GM23338 (cell line): ENCODE results near the gene IFI35. TPM values are rescaled to one million over a fixed set of nuclear protein-coding genes. Genes with fewer than 3 reads are reported as not detected.

Source experiments
- ATAC-seq: fragments of 200-7000 bp; cut with Tn5 transposase; 3 replicates; pipeline ENCODE4 v1.9.1; 2020
- DNase-seq: peaks from one replicate; pipeline ENCODE4 v3.0.0-alpha.2; 2015; ENCODE audit warnings: low spot score
- H2AFZ ChIP-seq: fragments of 200-600 bp; sonication (generic); 2 replicates; pipeline ENCODE4 v1.8.0; 2016; ENCODE audit warnings: antibody characterized with exemption, mild to moderate bottlenecking, moderate library complexity
- H3F3A ChIP-seq: fragments of 200-600 bp; sonication (generic); replicated peaks from 2 replicates; pipeline ENCODE4 v1.8.0; 2017; ENCODE audit warnings: antibody characterized with exemption, mixed run types, low read depth
- H3K27ac ChIP-seq: fragments of 200-600 bp; sonication (generic); 2 replicates; pipeline ENCODE4 v1.6.1; 2016; ENCODE audit warnings: low read depth
- H3K27me3 ChIP-seq: fragments of 200-600 bp; sonication (generic); 2 replicates; pipeline ENCODE4 v1.8.0; 2016; ENCODE audit warnings: mild to moderate bottlenecking, mixed run types, moderate library complexity; ENCODE audit not compliant: insufficient read depth
- H3K36me3 ChIP-seq: fragments of 200-600 bp; sonication (generic); 2 replicates; pipeline ENCODE4 v1.8.0; 2016; ENCODE audit warnings: mild to moderate bottlenecking; ENCODE audit not compliant: insufficient read depth
- H3K4me1 ChIP-seq: fragments of 200-600 bp; sonication (generic); 2 replicates; pipeline ENCODE4 v1.8.0; 2016; ENCODE audit warnings: mild to moderate bottlenecking, moderate library complexity; ENCODE audit not compliant: insufficient read depth
- H3K4me2 ChIP-seq: fragments of 200-600 bp; sonication (generic); 2 replicates; pipeline ENCODE4 v1.7.1; 2017; ENCODE audit warnings: mixed run types
- H3K4me3 ChIP-seq: fragments of 200-600 bp; sonication (generic); 2 replicates; pipeline ENCODE4 v1.6.1; 2016; ENCODE audit warnings: mixed run types
- H3K79me2 ChIP-seq: fragments of 200-600 bp; sonication (generic); replicated peaks from 2 replicates; pipeline ENCODE4 v1.8.0; 2017; ENCODE audit warnings: mild to moderate bottlenecking; ENCODE audit not compliant: insufficient read depth
- H3K9me2 ChIP-seq: fragments of 200-600 bp; sonication (generic); 2 replicates; pipeline ENCODE4 v1.8.0; 2017; ENCODE audit not compliant: insufficient read depth
- H4K20me1 ChIP-seq: fragments of 200-600 bp; sonication (generic); replicated peaks from 2 replicates; pipeline ENCODE4 v1.8.0; 2017; ENCODE audit warnings: mild to moderate bottlenecking; ENCODE audit not compliant: insufficient read depth
- H3K27ac Mint-ChIP-seq: 2 replicates; pipeline ENCODE4 v1.8.0; 2020; ENCODE audit warnings: inconsistent platforms, mild to moderate bottlenecking, moderate library complexity, mixed read lengths
- H3K27me3 Mint-ChIP-seq: 3 replicates; pipeline ENCODE4 v1.8.0; 2022; ENCODE audit warnings: low read depth, mild to moderate bottlenecking, moderate library complexity, mixed read lengths, inconsistent platforms; ENCODE audit not compliant: insufficient read depth, poor library complexity
- H3K36me3 Mint-ChIP-seq: 3 replicates; pipeline ENCODE4 v1.8.0; 2021; ENCODE audit warnings: low read depth, mild to moderate bottlenecking, inconsistent platforms, moderate library complexity, mixed read lengths
- H3K4me1 Mint-ChIP-seq: 3 replicates; pipeline ENCODE4 v1.8.0; 2020; ENCODE audit warnings: mild to moderate bottlenecking, inconsistent platforms, mixed read lengths
- H3K4me3 Mint-ChIP-seq: 3 replicates; pipeline ENCODE4 v1.8.0; 2021; ENCODE audit warnings: moderate library complexity, mild to moderate bottlenecking, inconsistent platforms, mixed read lengths
- H3K9me3 Mint-ChIP-seq: 3 replicates; pipeline ENCODE4 v1.8.0; 2020; ENCODE audit warnings: moderate library complexity, mild to moderate bottlenecking, inconsistent platforms, mixed read lengths
- CREB1 ChIP-seq: fragments of 250-450 bp; sonication (Bioruptor Pico); IDR thresholded peaks from 2 replicates; pipeline ENCODE4 v1.5.0; 2020; ENCODE audit warnings: low read depth, mild to moderate bottlenecking, moderate library complexity
- EZH2 ChIP-seq: fragments of 200-600 bp; sonication (generic); IDR thresholded peaks from one replicate; pipeline ENCODE4 v1.8.0; 2017; ENCODE audit warnings: antibody characterized with exemption, mild to moderate bottlenecking, low read depth; ENCODE audit not compliant: unreplicated experiment
- POLR2AphosphoS5 ChIP-seq: IDR thresholded peaks from 2 replicates; pipeline ENCODE4 v1.6.1; 2016; ENCODE audit warnings: antibody characterized with exemption, low read depth
- ZNF114 ChIP-seq: fragments of 250-450 bp; sonication (Bioruptor Pico); IDR thresholded peaks from 2 replicates; pipeline ENCODE4 v1.5.0; 2020; ENCODE audit warnings: mild to moderate bottlenecking, moderate library complexity
- polyA plus RNA-seq: library from polyadenylated mRNA; unstranded; fragments of >200 nt; fragmentation: Nextera tagmentation; extraction: Ambion mirVana; gene quantifications from 2 replicates; pipeline ENCODE4 v1.2.1, GENCODE V29; 2016
- total RNA-seq: library from RNA; depleted of rRNA; stranded (reverse); fragments of >200 nt; shearing (Covaris generic); gene quantifications from 2 replicates; pipeline ENCODE4 v1.2.3, GENCODE V29; 2014
- TF ChIP-seq, protein P1 (sequence below): IDR thresholded peaks from one replicate; pipeline ENCODE4 v1.6.1; 2018; ENCODE audit warnings: antibody characterized with exemption; ENCODE audit not compliant: unreplicated experiment
- TF ChIP-seq, protein P2 (sequence below): IDR thresholded peaks from 2 replicates; pipeline ENCODE4 v1.6.1; 2016; ENCODE audit warnings: antibody characterized with exemption
- TF ChIP-seq, protein P3 (sequence below), 2 experiments: fragments of 200-600 bp in 1 of 2; sonication (generic) in 1 of 2; conservative IDR thresholded peaks; 2 replicates each; pipeline versions ENCODE4 v1.5.1 to v1.6.1; 2016 to 2017; ENCODE audit warnings: antibody characterized with exemption in 2 of 2, low read depth in 2 of 2, mild to moderate bottlenecking in 2 of 2, moderate library complexity in 1 of 2

Gene IFI35
- total and polyA plus RNA-seq, 2 experiments from 2014 or later, result 1.8 to 2.3 TPM

GRCh38 chr17:43021741-43022512, 15.3 kb downstream of the IFI35 start, which contains the start of gene VAT1:
Gene VAT1 (minus strand): TSS chr17:43022385. CDS start chr17:43022322, 63 bp downstream.
- peaks cover 10% of the 10 kb centered on the region for H4K20me1 ChIP-seq
- H3K4me1 ChIP-seq, result peaks cover 31% of the 10 kb centered on the region
- H3K9me2 ChIP-seq, result no peaks in the 10 kb centered on the region
- Mint-ChIP-seq H3K4me3 (peak within 1 kb of the TSS; percentile 95), H3K27ac (peak within 1 kb of the TSS; percentile 96), H3K36me3 (peaks cover 27% of the 10 kb centered on the region), H3K4me1 (peaks cover 28% of the 10 kb centered on the region), H3K27me3 (peaks cover 19% of the 10 kb centered on the region), H3K9me3 (no peaks in the 10 kb centered on the region)
- TF ChIP-seq CREB1 (CRISPR knock-in tag) (peak; percentile 20; the same call in 1 of the 2 replicates), POLR2AphosphoS5 (peak; percentile 87), EZH2 (no peak)
- TF ChIP-seq, protein P1, sequence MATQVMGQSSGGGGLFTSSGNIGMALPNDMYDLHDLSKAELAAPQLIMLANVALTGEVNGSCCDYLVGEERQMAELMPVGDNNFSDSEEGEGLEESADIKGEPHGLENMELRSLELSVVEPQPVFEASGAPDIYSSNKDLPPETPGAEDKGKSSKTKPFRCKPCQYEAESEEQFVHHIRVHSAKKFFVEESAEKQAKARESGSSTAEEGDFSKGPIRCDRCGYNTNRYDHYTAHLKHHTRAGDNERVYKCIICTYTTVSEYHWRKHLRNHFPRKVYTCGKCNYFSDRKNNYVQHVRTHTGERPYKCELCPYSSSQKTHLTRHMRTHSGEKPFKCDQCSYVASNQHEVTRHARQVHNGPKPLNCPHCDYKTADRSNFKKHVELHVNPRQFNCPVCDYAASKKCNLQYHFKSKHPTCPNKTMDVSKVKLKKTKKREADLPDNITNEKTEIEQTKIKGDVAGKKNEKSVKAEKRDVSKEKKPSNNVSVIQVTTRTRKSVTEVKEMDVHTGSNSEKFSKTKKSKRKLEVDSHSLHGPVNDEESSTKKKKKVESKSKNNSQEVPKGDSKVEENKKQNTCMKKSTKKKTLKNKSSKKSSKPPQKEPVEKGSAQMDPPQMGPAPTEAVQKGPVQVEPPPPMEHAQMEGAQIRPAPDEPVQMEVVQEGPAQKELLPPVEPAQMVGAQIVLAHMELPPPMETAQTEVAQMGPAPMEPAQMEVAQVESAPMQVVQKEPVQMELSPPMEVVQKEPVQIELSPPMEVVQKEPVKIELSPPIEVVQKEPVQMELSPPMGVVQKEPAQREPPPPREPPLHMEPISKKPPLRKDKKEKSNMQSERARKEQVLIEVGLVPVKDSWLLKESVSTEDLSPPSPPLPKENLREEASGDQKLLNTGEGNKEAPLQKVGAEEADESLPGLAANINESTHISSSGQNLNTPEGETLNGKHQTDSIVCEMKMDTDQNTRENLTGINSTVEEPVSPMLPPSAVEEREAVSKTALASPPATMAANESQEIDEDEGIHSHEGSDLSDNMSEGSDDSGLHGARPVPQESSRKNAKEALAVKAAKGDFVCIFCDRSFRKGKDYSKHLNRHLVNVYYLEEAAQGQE, result no peak
- H3K27ac ChIP-seq, result peak within 1 kb of the TSS; percentile 85
- H3K79me2 ChIP-seq, result peaks cover 46% of the 10 kb centered on the region
- no peaks in the 10 kb centered on the region for H3K27me3 ChIP-seq
- peak within 1 kb of the TSS; percentile 94 for H2AFZ ChIP-seq
- DNase-seq (peak; percentile 92), ATAC-seq (peak; percentile 66)
- H3K36me3 ChIP-seq, result peaks cover 3% of the 10 kb centered on the region; the same call in 1 of the 2 replicates
- peak within 1 kb of the TSS; percentile 97 for H3K4me2 ChIP-seq
- H3K4me3 ChIP-seq, result peak within 1 kb of the TSS; percentile 98
- peaks cover 19% of the 10 kb centered on the region; the same call in 1 of the 2 replicates for H3F3A ChIP-seq

GRCh38 chr17:43024407-43025289, 18.1 kb downstream of the IFI35 start, which contains the start of gene RND2:
Gene RND2 (plus strand): TSS chr17:43025231. CDS start chr17:43025348, 117 bp downstream.
- Histone ChIP-seq H3K79me2 (peaks cover 31% of the 10 kb centered on the region), H3K27ac (peak within 1 kb of the TSS; percentile 95), H3K36me3 (no peaks in the 10 kb centered on the region), H4K20me1 (peaks cover 3% of the 10 kb centered on the region), H2AFZ (peak within 1 kb of the TSS; percentile 99), H3K9me2 (no peaks in the 10 kb centered on the region), H3K4me3 (peak within 1 kb of the TSS; percentile 98), H3K27me3 (no peaks in the 10 kb centered on the region), H3K4me1 (peaks cover 38% of the 10 kb centered on the region), H3K4me2 (peak within 1 kb of the TSS; percentile 100), H3F3A (peaks cover 19% of the 10 kb centered on the region; the same call in 1 of the 2 replicates)
- Mint-ChIP-seq H3K9me3 (no peaks in the 10 kb centered on the region), H3K4me3 (peak within 1 kb of the TSS; percentile 91), H3K36me3 (peaks cover 20% of the 10 kb centered on the region), H3K27ac (peak within 1 kb of the TSS; percentile 97), H3K27me3 (peaks cover 28% of the 10 kb centered on the region), H3K4me1 (peaks cover 39% of the 10 kb centered on the region)
- peak; percentile 48 for ATAC-seq
- DNase-seq, result peak; percentile 98
- peak; percentile 29; the same call in 1 of the 2 replicates for TF ChIP-seq POLR2AphosphoS5
- TF ChIP-seq, protein P2, sequence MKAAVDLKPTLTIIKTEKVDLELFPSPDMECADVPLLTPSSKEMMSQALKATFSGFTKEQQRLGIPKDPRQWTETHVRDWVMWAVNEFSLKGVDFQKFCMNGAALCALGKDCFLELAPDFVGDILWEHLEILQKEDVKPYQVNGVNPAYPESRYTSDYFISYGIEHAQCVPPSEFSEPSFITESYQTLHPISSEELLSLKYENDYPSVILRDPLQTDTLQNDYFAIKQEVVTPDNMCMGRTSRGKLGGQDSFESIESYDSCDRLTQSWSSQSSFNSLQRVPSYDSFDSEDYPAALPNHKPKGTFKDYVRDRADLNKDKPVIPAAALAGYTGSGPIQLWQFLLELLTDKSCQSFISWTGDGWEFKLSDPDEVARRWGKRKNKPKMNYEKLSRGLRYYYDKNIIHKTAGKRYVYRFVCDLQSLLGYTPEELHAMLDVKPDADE, result 0 out of 2 replicates have a peak, but pooled peaks have one; percentile 12
- TF ChIP-seq CREB1 (CRISPR knock-in tag), result peak; percentile 77
- TF ChIP-seq, protein P3, sequence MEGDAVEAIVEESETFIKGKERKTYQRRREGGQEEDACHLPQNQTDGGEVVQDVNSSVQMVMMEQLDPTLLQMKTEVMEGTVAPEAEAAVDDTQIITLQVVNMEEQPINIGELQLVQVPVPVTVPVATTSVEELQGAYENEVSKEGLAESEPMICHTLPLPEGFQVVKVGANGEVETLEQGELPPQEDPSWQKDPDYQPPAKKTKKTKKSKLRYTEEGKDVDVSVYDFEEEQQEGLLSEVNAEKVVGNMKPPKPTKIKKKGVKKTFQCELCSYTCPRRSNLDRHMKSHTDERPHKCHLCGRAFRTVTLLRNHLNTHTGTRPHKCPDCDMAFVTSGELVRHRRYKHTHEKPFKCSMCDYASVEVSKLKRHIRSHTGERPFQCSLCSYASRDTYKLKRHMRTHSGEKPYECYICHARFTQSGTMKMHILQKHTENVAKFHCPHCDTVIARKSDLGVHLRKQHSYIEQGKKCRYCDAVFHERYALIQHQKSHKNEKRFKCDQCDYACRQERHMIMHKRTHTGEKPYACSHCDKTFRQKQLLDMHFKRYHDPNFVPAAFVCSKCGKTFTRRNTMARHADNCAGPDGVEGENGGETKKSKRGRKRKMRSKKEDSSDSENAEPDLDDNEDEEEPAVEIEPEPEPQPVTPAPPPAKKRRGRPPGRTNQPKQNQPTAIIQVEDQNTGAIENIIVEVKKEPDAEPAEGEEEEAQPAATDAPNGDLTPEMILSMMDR (conservative IDR thresholded peaks at IDR 0.05; ENCODE audit: low read depth in 2 of 2), result peak; percentile 71 to 92
- no peak for TF ChIP-seq ZNF114 (CRISPR knock-in tag)
